A673 (cell line): Measurements from ENCODE around the gene CAPZB.

Experiments
- CTCF ChIP-seq: fragments of 300-800, 200-600 bp; sonication (generic); conservative IDR thresholded peaks from 2 replicates; pipeline ENCODE4 v1.5.1; 2017; ENCODE audit warnings: low read depth, mild to moderate bottlenecking, antibody characterized with exemption, low read length, moderate library complexity, mixed read lengths
- EZH2 ChIP-seq: fragments of 200-600 bp; sonication (generic); IDR thresholded peaks from 2 replicates; pipeline ENCODE4 v1.6.1; 2017; ENCODE audit warnings: borderline replicate concordance, low read depth, mild to moderate bottlenecking, mixed read lengths, antibody characterized with exemption, low read length; ENCODE audit not compliant: poor library complexity, severe bottlenecking

- TF ChIP-seq CTCF (no peak), EZH2 (no peak)
These were observed 109.5 kb downstream of the CAPZB start for GRCh38 chr1:19375631-19376400.
